Pulmonary artery endothelial cell (primary cell): ENCODE results near the gene RASIP1. TPM values are rescaled to one million over a fixed set of nuclear protein-coding genes. Genes with fewer than 3 reads are reported as not detected.

Experiments used
- DNase-seq: peaks from one replicate; pipeline ENCODE4 v3.0.0-alpha.2; 2011; ENCODE audit warnings: low read depth, low spot score
- total RNA-seq: library from RNA; depleted of rRNA; stranded (reverse); fragments of >200 nt; gene quantifications from 2 replicates; pipeline ENCODE4 v1.2.3, GENCODE V29; 2014

RASIP1 gene
- total RNA-seq, 1 donor from 2014 or later = 71.7 TPM

- DNase-seq = no peak
Measured at GRCh38 chr19:48674216-48674809, 66.1 kb downstream of the RASIP1 start.

DNA sequence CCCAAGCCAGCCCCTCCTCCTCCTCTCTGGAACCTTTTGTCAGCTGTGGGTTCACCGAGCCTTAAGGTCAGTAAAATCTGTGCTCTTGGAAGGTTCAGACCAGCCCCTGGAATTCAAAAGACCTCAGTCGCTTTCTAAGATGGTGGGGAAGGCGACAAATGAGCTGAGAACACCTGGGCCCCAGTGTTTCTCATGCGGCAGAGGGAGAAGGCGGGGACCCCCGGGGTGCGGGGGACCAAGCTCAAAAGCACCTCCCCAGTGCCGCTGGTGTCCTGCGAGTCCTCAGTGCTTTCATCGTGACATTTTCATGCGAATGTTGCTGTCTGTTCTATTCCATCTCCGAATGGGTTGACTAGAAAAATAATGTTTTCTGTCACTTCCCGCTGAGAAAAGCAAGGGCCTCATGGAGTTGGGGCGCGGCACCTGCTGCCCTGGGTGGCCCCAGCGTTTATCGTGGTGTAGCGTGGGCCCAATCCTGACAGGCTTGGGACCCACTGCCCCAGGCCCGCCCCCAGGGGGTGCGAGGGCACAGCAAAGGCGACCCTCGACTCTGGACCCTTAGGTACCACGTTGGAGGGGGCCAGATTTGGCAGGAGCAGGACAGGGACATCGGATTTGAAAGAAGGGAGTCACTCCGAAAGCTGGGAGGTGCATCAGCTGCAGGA, 66.8 kb downstream of the RASIP1 start:
- no peak for DNase-seq

- no peak for DNase-seq
Measured at GRCh38 chr19:48672994-48673393, 67.4 kb downstream of the RASIP1 start, which contains the start of gene NTN5. Gene NTN5, minus strand, starts transcription at chr19:48673017. Its CDS starts 2,031 bp downstream, at chr19:48670986.

DNA sequence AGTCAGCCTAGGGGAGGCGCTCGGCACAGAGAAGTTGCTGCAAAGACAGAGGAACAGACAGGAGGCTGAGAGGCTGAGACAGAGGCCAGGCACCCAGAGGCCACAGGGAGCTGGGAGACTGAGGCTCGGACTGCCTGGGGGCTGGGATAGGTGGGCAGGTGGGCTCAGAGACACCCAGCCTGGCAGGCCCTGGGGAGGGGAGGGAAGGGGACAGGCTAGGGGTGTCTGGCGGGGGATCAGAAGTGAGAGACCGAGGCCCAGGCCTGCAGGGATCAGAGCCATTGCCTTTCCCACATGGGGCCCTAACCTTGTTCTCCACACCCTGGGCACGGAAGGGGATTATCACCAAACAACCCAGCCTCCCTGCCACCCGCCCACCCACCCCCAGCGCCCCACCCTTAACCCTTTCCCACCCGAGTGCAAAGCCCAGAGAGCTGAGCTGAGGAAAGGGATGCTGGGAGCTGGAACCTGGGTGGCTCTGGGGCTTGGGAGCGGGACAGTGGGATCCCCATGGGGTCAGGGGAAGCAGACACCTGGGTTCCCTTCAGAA, 68.9 kb downstream of the RASIP1 start:
- DNase-seq = no peak

GRCh38 chr19:48670699-48671445, 69.5 kb downstream of the RASIP1 start:
- no peak for DNase-seq

Other genes with a start within 250 kb of the RASIP1 start
- gene LMTK3, start 228.8 kb downstream of the RASIP1 start, total RNA-seq = under 0.01 and 0.04 TPM in 2 replicates
- gene SULT2B1, start 188.4 kb downstream of the RASIP1 start, total RNA-seq = 0.07 TPM in 1 of 2 replicates, not detected in the other
- gene SPACA4, start 133.9 kb downstream of the RASIP1 start, total RNA-seq = not detected in 2 replicates
- 0.73 and 0.99 TPM in 2 replicates for gene FAM83E, start 125.5 kb downstream of the RASIP1 start, total RNA-seq
- gene RPL18, start 121.4 kb downstream of the RASIP1 start, total RNA-seq = 1,737 and 2,640 TPM in 2 replicates
- 6.7 and 9.2 TPM in 2 replicates for gene SPHK2, start 121.1 kb downstream of the RASIP1 start, total RNA-seq
- 0.85 and 2.2 TPM in 2 replicates for gene DBP, start 103.2 kb downstream of the RASIP1 start, total RNA-seq
- gene CA11, start 94.4 kb downstream of the RASIP1 start, total RNA-seq = 2.3 and 3.2 TPM in 2 replicates
- 0.07 TPM in 1 of 2 replicates, not detected in the other for gene NTN5, start 67.6 kb downstream of the RASIP1 start, total RNA-seq
- not detected in 2 replicates for gene FUT2, start 44.6 kb downstream of the RASIP1 start, total RNA-seq
- 0.14 and 0.20 TPM in 2 replicates for gene MAMSTR, start 20.9 kb downstream of the RASIP1 start, total RNA-seq
- gene IZUMO1, start 6.3 kb upstream of the RASIP1 start, total RNA-seq = 0.28 and 0.33 TPM in 2 replicates
- gene FUT1, start 12.0 kb upstream of the RASIP1 start, total RNA-seq = 8.0 and 10.3 TPM in 2 replicates
- not detected in 2 replicates for gene FGF21, start 14.9 kb upstream of the RASIP1 start, total RNA-seq
- 49.7 and 53.2 TPM in 2 replicates for gene BCAT2, start 70.4 kb upstream of the RASIP1 start, total RNA-seq
- gene HSD17B14, start 95.9 kb upstream of the RASIP1 start, total RNA-seq = 4.8 and 6.4 TPM in 2 replicates
- gene PLEKHA4, start 128.0 kb upstream of the RASIP1 start, total RNA-seq = 5.1 and 6.1 TPM in 2 replicates
- 32.3 and 35.6 TPM in 2 replicates for gene PPP1R15A, start 131.8 kb upstream of the RASIP1 start, total RNA-seq
- 0.07 TPM in 1 of 2 replicates, not detected in the other for gene TULP2, start 158.1 kb upstream of the RASIP1 start, total RNA-seq
- gene NUCB1, start 159.7 kb upstream of the RASIP1 start, total RNA-seq = 122 and 125 TPM in 2 replicates
- gene DHDH, start 193.1 kb upstream of the RASIP1 start, total RNA-seq = not detected in 2 replicates
- gene BAX, start 214.3 kb upstream of the RASIP1 start, total RNA-seq = 120 and 130 TPM in 2 replicates
- 963 and 1,316 TPM in 2 replicates for gene FTL, start 224.7 kb upstream of the RASIP1 start, total RNA-seq